HepG2 (cell line): Measurements from ENCODE around the gene GPR156. TPM values are rescaled to one million over a fixed set of nuclear protein-coding genes. Genes with fewer than 3 reads are reported as not detected.

ENCODE experiments used
- ATAC-seq: fragments of 200-7000 bp; cut with Tn5 transposase; 3 replicates; pipeline ENCODE4 v1.9.1; 2020; ENCODE audit warnings: mild to moderate bottlenecking, moderate library complexity
- BruUV-seq: library from RNA; stranded (reverse); fragments of 400-500 nt; replicated peaks from 2 replicates; lab custom pipeline; 2021; lab: Mats Ljungman, UMichigan
- CTCF ChIA-PET: fragments of 300-600 bp; formaldehyde crosslinking; extraction: SDS; loops from one replicate; lab custom pipeline; 2021; ENCODE audit warnings: low total read pairs, inconsistent platforms, low intra/inter-chr PET ratio; lab: Yijun Ruan, JAX
- POLR2A ChIA-PET: fragments of 350-600 bp; sonication (Branson Sonifier 250); formaldehyde crosslinking; loops from one replicate; lab custom pipeline; 2020; ENCODE audit warnings: antibody characterized with exemption, inconsistent platforms; lab: Yijun Ruan, JAX
- DNase-seq: peaks from one replicate; pipeline ENCODE4 v3.0.0-alpha.2; 2015; ENCODE audit warnings: low spot score
- FAIRE-seq: peaks from 3 replicates; lab custom pipeline; 2011; peaks lifted over from hg19 to GRCh38; lab: Jason Lieb, UNC
- H2AFZ ChIP-seq: one replicate; pipeline ENCODE4 v1.6.1; 2011; ENCODE audit warnings: low read length, inconsistent platforms
- H3K27ac ChIP-seq: fragments of 300-600 bp; 3 replicates; pipeline ENCODE4 v1.8.0; 2011; ENCODE audit warnings: mixed run types, mild to moderate bottlenecking, mixed read lengths, low read length, inconsistent platforms; ENCODE audit not compliant: insufficient read depth; ENCODE audit errors: extremely low read length
- H3K27me3 ChIP-seq, 2 experiments: fragments of 200-600 bp in 1 of 2; 2 replicates in 1 of 2; 3 replicates in 1 of 2; pipeline versions ENCODE4 v1.6.0 to v1.8.0; 2011; ENCODE audit warnings: low read length in 2 of 2, mild to moderate bottlenecking in 2 of 2, moderate library complexity in 2 of 2, inconsistent platforms in 1 of 2; ENCODE audit not compliant: insufficient read depth in 2 of 2, control insufficient read depth in 1 of 2
- H3K36me3 ChIP-seq, 2 experiments: fragments of 200-600 bp in 1 of 2; replicated peaks in 1 of 2; 2 replicates in 1 of 2; 3 replicates in 1 of 2; pipeline versions ENCODE4 v1.5.1 to v1.8.0; 2011; ENCODE audit warnings: low read length in 2 of 2, inconsistent platforms in 1 of 2; ENCODE audit not compliant: insufficient read depth in 2 of 2, control insufficient read depth in 1 of 2
- H3K4me1 ChIP-seq: 2 replicates; pipeline ENCODE4 v1.5.1; 2012; ENCODE audit warnings: low read length, inconsistent platforms; ENCODE audit not compliant: insufficient read depth
- H3K4me2 ChIP-seq: 2 replicates; pipeline ENCODE4 v1.6.0; 2011; ENCODE audit warnings: low read depth, low read length, inconsistent platforms
- H3K4me3 ChIP-seq, 3 experiments: fragments of 200-600 bp in 1 of 3; sonication (generic), shearing (Covaris generic) in 1 of 3; replicated peaks in 1 of 3; 2 replicates each; pipeline ENCODE4 v1.5.1; 2011 to 2016; ENCODE audit warnings: low read length in 3 of 3, inconsistent platforms in 2 of 3, low read depth in 2 of 3, mild to moderate bottlenecking in 2 of 3, control low read depth in 1 of 3, mixed read lengths in 1 of 3; ENCODE audit not compliant: insufficient read depth in 1 of 3
- H3K79me2 ChIP-seq: one replicate; pipeline ENCODE4 v1.6.1; 2011; ENCODE audit warnings: low read length, inconsistent platforms; ENCODE audit not compliant: insufficient read depth
- H3K9ac ChIP-seq: 2 replicates; pipeline ENCODE4 v1.6.0; 2011; ENCODE audit warnings: mild to moderate bottlenecking, low read depth, low read length, inconsistent platforms; ENCODE audit not compliant: insufficient read depth
- H3K9me3 ChIP-seq: 2 replicates; pipeline ENCODE4 v1.5.1; 2012; ENCODE audit warnings: mild to moderate bottlenecking, low read length
- H4K20me1 ChIP-seq: 2 replicates; pipeline ENCODE4 v1.6.0; 2011; ENCODE audit warnings: inconsistent platforms, mild to moderate bottlenecking, low read length, moderate library complexity; ENCODE audit not compliant: insufficient read depth
- MAZ ChIP-seq, 2 experiments: sonication (generic) in 1 of 2; formaldehyde crosslinking in 1 of 2; IDR thresholded peaks; 2 replicates each; pipeline versions ENCODE4 v1.5.0 to v1.6.1; 2012 to 2020; ENCODE audit warnings: low read depth in 2 of 2, mild to moderate bottlenecking in 2 of 2, borderline replicate concordance in 1 of 2, improper control_type of control experiment in 1 of 2, low read length in 1 of 2, missing genetic modification reagents in 1 of 2, moderate library complexity in 1 of 2
- NFATC3 ChIP-seq: sonication (generic); formaldehyde crosslinking; IDR thresholded peaks from 2 replicates; pipeline ENCODE4 v1.5.1; 2020; ENCODE audit warnings: mild to moderate bottlenecking, missing genetic modification reagents
- ZHX2 ChIP-seq, 2 experiments: sonication (generic) in 1 of 2; formaldehyde crosslinking in 1 of 2; IDR thresholded peaks; 2 replicates each; pipeline versions ENCODE4 v1.6.1 to v1.9.0; 2014 to 2022; ENCODE audit warnings: antibody characterized with exemption in 1 of 2, borderline replicate concordance in 1 of 2, inconsistent platforms in 1 of 2, low read depth in 1 of 2, missing genetic modification reagents in 1 of 2
- ZNF143 ChIP-seq: sonication (generic); formaldehyde crosslinking; IDR thresholded peaks from 2 replicates; pipeline ENCODE4 v1.4.0; 2020; ENCODE audit warnings: missing genetic modification reagents
- ZNF225 ChIP-seq: sonication (generic); formaldehyde crosslinking; IDR thresholded peaks from 2 replicates; pipeline ENCODE4 v1.4.0; 2020; ENCODE audit warnings: mild to moderate bottlenecking, missing genetic modification reagents
- ZNF775 ChIP-seq: sonication (generic); formaldehyde crosslinking; IDR thresholded peaks from 2 replicates; pipeline ENCODE4 v1.4.0; 2020; ENCODE audit warnings: missing genetic modification reagents, mild to moderate bottlenecking, moderate library complexity, borderline replicate concordance
- ZXDC ChIP-seq: sonication (generic); formaldehyde crosslinking; IDR thresholded peaks from 2 replicates; pipeline ENCODE4 v1.5.0; 2020; ENCODE audit warnings: mild to moderate bottlenecking, missing genetic modification reagents
- WGBS: methylation state at CpG from one replicate; pipeline ENCODE4 v1.1.6; 2017; ENCODE audit warnings: low lambda C conversion rate; 5-methylcytosine and 5-hydroxymethylcytosine counted together
- in situ Hi-C: cut with HindIII; loops from 2 replicates; pipeline ENCODE4 v1.10.0; 2017; ENCODE audit warnings: low pct_unique_long_range_greater_than_20kb; ENCODE audit not compliant: extremely low pct_ligation_motif_present
- intact Hi-C: fragments of 100-400 bp; cut with micrococcal nuclease; formaldehyde crosslinking; loops from one replicate; pipeline ENCODE4 v1.10.0; 2022; ENCODE audit not compliant: unreplicated experiment
- polyA plus RNA-seq, 8 experiments: library from polyadenylated mRNA; depleted of rRNA in 3 of 8; stranded (reverse) in 7 of 8; unstranded in 1 of 8; fragments of >200 nt; fragmentation: Illumina TruSeq in 4 of 8; extraction: Trizol in 4 of 8; gene quantifications; 2 replicates each; pipeline versions ENCODE4 v1.2.1 to v1.2.3, GENCODE V29; 2011 to 2016; ENCODE audit warnings: low read depth in 4 of 8, missing spikeins in 1 of 8, mixed read lengths in 1 of 8; ENCODE audit not compliant: insufficient read depth in 1 of 8
- total RNA-seq, 5 experiments: library from RNA; depleted of rRNA; stranded (reverse); fragments of >200 nt; fragmentation: Illumina TruSeq; extraction: Trizol; gene quantifications; 2 replicates each; pipeline ENCODE4 v1.2.3, GENCODE V29; 2016; ENCODE audit warnings: low read depth in 1 of 5

GPR156 gene
- total and polyA plus RNA-seq, 2 of the 13 experiments (the other 11 are each of a cell fraction or from before 2014, with no cell fraction given), result not detected

GRCh38 chr3:120239644-120240043, 45.4 kb downstream of the GPR156 start (continued):
- no peak for TF ChIP-seq ZHX2 (IDR thresholded peaks at IDR 0.05; ENCODE audit: low read depth)
- TF ChIP-seq ZHX2 (CRISPR knock-in tag; IDR thresholded peaks at IDR 0.05; ENCODE audit: borderline replicate concordance), result no peak
- no peak for TF ChIP-seq MAZ (IDR thresholded peaks at IDR 0.05; ENCODE audit: borderline replicate concordance, low read depth, low read length)
- no peak for TF ChIP-seq MAZ (CRISPR knock-in tag; IDR thresholded peaks at IDR 0.05; ENCODE audit: low read depth)
- TF ChIP-seq ZNF775 (CRISPR knock-in tag), result no peak
- no peak for TF ChIP-seq ZNF143
- no peak for TF ChIP-seq NFATC3 (CRISPR knock-in tag)
- TF ChIP-seq, all 625 proteins: peak for 0

- 2% methylated on average over 2 of the region's 2 CpGs for WGBS
- no TSS peak for BruUV-seq
- no peak for TF ChIP-seq ZNF225
- TF ChIP-seq ZXDC (CRISPR knock-in tag), result no peak
- DNase-seq, result no peak
- Histone ChIP-seq H3K4me3 (no peak overlapping the region), H3K79me2 (no peaks in the 10 kb centered on the region), H3K4me1 (no peaks in the 10 kb centered on the region), H2AFZ (no peak overlapping the region), H3K27me3 (no peaks in the 10 kb centered on the region), H4K20me1 (no peaks in the 10 kb centered on the region), H3K4me2 (no peak overlapping the region), H3K27ac (no peak overlapping the region), H3K9me3 (peaks cover 6% of the 10 kb centered on the region), H3K36me3 (no peaks in the 10 kb centered on the region), H3K9ac (no peak overlapping the region)
- no peak for ATAC-seq
- intact Hi-C loops, result no loop called here
- CTCF ChIA-PET, result no interaction called here
- no peak for FAIRE-seq
- POLR2A ChIA-PET, result no interaction called here
- in situ Hi-C loops, result no loop called here
These were observed 57.2 kb downstream of the GPR156 start for GRCh38 chr3:120227710-120228347.
